C4-2B (cell line): ENCODE measurements around the gene TAF12.
"Not testable (repeated sequence)": the region's sequence is repeated elsewhere in the genome, so short reads cannot be mapped to it uniquely, and the experiment has no call there.

Experiments
- H3K27ac ChIP-seq: fragments of 450-650 bp; 2 replicates; pipeline ENCODE4 v1.5.1; 2017
- ZFX ChIP-seq: fragments of 450-650 bp; IDR thresholded peaks from 2 replicates; pipeline ENCODE4 v1.6.1; 2017
- TF ChIP-seq, protein P1 (sequence below): fragments of 450-650 bp; conservative IDR thresholded peaks from 2 replicates; pipeline ENCODE4 v1.5.1; 2017; ENCODE audit warnings: mild to moderate bottlenecking

TAF12 gene

DNA sequence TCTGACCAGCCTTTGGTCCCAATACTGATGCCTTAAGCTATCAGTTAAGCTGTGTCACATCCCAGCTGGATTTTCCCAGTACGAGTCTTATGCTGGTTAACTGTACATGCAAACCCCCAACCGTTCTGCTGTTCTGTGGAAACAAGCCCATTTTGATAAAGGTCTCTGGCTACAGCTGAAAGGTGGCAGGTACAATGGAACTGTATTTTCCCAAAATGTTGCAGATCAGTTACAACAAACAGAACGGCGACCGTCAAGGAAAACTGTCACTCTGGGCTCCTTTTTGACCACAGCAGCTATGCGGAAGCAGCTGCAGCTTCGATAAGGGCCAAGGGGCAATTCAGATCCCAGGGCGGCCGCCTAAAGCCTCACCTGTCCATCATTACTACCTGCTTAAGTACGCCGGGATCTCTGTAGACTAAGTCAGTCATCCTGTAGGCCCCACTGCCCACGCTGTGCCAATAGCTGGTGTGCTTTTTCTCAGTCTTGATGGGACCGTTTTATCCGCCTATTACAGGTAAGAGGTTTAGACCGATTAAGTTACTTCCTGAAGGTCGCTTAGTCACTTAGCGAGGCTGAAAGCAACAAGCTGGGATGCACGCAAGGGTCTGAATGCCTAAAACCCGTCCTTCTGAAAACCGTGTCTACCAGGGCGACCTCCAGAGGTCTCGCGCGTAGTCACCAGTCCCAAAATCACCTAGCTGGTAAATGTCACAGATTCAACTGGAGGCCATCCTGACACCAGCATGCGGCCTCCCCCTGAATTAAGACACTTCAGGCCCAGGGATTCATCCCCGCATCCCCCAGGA lies 61.9 kb downstream of the TAF12 start:
- TF ChIP-seq ZFX: no peak
- H3K27ac ChIP-seq: peak overlapping the region; percentile 93

DNA sequence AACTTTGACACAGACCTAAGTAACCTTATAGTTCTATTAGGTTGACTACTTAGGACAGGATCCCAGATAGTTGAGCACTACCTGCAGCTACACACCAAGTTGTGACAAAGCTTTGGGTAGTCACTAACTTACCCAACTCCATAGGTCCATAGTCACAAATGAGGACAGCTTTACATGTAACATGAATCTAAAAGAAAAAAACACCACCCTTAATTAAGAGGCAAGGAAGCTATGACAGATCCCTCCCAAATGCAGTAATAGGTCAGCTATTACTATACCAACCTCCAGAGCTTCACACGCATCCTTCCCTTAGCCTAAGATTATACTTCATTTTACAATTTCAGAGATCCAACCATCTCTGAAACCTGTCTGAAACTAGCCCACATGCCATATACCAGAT lies 63.5 kb downstream of the TAF12 start:
- TF ChIP-seq, protein P1, sequence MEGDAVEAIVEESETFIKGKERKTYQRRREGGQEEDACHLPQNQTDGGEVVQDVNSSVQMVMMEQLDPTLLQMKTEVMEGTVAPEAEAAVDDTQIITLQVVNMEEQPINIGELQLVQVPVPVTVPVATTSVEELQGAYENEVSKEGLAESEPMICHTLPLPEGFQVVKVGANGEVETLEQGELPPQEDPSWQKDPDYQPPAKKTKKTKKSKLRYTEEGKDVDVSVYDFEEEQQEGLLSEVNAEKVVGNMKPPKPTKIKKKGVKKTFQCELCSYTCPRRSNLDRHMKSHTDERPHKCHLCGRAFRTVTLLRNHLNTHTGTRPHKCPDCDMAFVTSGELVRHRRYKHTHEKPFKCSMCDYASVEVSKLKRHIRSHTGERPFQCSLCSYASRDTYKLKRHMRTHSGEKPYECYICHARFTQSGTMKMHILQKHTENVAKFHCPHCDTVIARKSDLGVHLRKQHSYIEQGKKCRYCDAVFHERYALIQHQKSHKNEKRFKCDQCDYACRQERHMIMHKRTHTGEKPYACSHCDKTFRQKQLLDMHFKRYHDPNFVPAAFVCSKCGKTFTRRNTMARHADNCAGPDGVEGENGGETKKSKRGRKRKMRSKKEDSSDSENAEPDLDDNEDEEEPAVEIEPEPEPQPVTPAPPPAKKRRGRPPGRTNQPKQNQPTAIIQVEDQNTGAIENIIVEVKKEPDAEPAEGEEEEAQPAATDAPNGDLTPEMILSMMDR: no peak
- TF ChIP-seq ZFX: no peak
- H3K27ac ChIP-seq: no peak overlapping the region

DNA sequence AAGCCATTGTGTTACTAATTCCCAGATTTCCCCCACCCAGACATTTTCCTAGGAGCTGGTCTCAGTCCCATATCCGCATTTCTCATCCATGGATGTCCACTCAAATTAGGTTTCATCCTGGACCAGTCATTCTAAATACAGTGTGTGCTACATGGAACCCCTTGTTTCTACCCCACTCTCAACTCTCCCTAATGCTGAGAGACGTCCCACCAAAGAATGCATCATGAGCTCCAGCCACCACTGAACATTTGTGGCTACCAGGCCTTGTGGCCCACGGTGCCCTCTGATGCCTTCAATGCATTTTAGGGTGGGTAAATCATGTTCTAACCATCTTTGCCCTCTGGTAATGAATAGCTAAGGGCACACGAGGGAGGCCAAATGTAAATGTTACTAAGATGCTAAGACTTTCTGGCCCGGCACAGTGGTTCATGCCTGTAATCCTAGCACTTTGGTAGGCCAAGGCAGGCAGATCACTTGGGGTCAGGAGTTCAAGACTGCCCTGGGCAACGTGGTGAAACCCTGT lies 64.1 kb downstream of the TAF12 start:
- peak overlapping the region; percentile 9; the same call in 1 of the 2 replicates for H3K27ac ChIP-seq
- TF ChIP-seq ZFX: no peak
- TF ChIP-seq, protein P1: no peak

DNA sequence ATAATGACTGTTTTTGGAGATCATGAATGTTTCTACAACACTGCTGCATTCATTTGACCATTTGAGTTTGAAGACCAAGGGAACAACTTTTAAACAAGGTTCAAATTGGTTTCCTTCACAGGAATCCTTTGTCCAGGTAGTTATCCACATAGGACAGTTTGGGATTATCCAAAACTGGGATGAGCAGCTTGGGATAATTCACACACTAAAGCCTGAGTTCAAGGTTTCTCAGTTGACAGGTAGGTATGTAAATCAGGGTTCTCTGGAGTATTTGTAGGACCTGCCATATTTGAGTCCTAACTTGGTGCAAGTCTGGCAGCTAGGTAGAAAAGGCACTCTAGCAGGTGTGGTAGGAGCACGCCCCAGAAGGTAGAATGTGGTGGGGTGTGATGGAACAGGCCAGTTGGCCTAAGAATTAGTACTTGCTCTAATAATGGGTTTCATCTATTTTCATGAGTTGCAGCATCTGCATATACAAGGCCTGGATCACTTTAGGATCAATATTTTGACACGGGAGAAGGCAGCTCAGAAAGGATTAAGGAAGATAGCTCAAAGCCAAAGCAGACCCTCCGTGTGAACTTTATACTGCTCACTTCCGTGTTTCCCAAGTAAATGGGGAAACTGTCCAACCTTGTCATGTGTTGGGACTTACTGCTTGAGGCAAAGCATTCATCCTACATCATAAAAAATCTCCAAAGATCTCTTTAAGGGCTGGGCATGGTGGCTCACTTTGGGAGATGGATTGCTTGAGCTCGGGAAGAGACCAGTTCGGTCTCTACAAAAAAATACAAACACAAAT lies 64.9 kb downstream of the TAF12 start:
- TF ChIP-seq ZFX: no peak
- TF ChIP-seq, protein P1: no peak
- no peak overlapping the region for H3K27ac ChIP-seq

DNA sequence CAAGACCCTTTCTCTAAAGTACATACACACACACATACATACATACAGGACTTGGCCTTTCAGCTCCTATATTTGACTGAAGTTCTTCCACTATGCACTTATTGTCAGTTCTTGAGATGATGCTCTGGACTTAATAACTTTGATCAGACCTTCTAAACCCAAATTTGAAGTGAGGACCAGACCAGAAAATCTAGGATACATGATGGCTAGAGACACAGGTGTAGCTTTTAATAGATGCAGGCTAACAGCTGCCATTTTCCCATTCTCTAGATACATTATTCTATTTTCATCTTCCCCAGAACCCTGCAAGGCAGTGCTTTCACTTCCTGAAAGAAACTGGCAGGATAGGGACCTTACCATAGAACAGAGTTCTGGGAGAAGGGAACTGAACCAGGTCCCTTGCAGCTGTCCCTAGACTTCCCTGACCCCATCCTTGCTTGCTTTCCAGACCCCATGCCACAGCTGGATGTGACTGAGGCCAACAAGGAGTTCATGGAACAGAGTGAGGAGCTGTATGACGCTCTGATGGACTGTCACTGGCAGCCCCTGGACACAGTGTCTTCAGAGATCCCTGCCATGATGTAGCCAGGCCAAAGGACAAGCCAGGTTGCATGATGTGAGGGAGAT lies 65.7 kb downstream of the TAF12 start:
- no peak for TF ChIP-seq ZFX
- TF ChIP-seq, protein P1: no peak
- no peak overlapping the region for H3K27ac ChIP-seq

DNA sequence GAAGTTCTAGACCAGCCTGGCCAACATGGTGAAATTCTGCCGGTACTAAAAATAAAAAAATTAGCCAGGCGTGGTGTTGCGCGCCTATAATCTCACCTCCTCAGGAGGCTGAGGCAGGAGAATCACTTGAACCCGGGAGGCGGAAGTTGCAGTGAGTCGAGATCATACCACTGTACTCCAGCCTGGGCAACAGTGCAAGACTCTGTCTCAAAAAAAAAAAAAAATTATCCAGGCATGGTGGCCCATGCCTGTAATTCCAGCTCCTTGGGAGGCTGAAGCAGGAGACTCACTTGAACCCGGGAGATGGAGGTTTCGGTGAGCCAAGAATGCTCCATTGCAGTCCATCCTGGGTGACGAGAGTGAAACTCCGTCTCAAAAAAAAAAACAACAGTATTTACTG lies 69.3 kb downstream of the TAF12 start:
- TF ChIP-seq, protein P1: no peak
- TF ChIP-seq ZFX: no peak
- no peak overlapping the region for H3K27ac ChIP-seq

DNA sequence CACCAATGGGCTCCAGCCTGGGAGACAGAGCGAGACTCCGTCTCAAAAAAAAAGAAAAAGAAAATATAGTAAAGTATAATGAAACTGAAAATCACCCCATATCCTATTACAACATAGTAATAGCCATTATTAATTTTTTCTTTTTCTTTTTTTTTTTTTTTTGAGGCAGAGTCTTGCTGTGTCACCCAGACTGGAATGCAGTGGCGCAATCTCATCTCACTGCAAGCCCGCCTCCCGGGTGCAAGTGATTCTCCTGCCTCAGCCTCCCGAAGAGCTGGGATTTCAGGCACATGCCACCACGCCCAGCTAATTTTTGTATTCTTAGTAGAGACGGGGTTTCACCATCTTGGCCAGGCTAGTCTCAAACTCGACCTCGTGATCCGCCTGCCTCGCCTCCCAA lies 70.0 kb downstream of the TAF12 start:
- H3K27ac ChIP-seq: not testable (repeated sequence)

DNA sequence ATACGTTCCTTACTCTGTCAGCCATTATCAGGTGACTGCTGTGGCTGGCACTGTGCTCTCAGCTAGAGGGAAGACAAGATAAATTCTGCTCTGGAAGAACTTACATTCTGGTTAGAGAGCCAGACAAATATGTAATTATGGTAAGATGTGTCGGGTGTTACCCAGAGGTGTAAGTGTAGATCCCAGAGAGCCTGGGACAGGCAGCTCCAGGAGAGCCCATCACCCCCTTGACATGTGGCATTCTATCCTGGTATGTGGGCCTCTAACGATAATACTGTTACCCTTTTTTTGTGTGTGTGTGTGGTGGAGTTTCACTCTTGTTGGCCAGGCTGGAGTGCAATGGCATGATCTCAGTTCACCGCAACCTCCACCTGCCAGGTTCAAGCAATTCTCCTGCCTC lies 71.0 kb downstream of the TAF12 start:
- TF ChIP-seq, protein P1: no peak
- TF ChIP-seq ZFX: no peak
- H3K27ac ChIP-seq: no peak overlapping the region
